ENCODE results near the gene OTUD3.

GRCh38 chr1:19837866-19838265, 44.3 kb upstream of the OTUD3 start:
- TF ChIP-seq, protein P1, sequence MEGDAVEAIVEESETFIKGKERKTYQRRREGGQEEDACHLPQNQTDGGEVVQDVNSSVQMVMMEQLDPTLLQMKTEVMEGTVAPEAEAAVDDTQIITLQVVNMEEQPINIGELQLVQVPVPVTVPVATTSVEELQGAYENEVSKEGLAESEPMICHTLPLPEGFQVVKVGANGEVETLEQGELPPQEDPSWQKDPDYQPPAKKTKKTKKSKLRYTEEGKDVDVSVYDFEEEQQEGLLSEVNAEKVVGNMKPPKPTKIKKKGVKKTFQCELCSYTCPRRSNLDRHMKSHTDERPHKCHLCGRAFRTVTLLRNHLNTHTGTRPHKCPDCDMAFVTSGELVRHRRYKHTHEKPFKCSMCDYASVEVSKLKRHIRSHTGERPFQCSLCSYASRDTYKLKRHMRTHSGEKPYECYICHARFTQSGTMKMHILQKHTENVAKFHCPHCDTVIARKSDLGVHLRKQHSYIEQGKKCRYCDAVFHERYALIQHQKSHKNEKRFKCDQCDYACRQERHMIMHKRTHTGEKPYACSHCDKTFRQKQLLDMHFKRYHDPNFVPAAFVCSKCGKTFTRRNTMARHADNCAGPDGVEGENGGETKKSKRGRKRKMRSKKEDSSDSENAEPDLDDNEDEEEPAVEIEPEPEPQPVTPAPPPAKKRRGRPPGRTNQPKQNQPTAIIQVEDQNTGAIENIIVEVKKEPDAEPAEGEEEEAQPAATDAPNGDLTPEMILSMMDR (IDR thresholded peaks at IDR 0.05) = no peak
- no peak for TF ChIP-seq POLR2A (IDR thresholded peaks at IDR 0.05)

Measured in esophagus squamous epithelium (tissue), 4 donors.